Liver (tissue), 5 donors: ENCODE results near the gene PNMA6E. TPM values are rescaled to one million over a fixed set of nuclear protein-coding genes. Genes with fewer than 3 reads are reported as not detected.

Experiments used
- polyA plus RNA-seq, 2 donors: library from polyadenylated mRNA; stranded (reverse) in 1 of 2; unstranded in 1 of 2; fragments of 200-250 nt in 1 of 2; fragments of >200 nt in 1 of 2; fragmentation: Nextera tagmentation in 1 of 2; extraction: Ambion mirVana in 1 of 2; gene quantifications; one replicate each; pipeline versions ENCODE4 v1.2.1 to v1.2.3, GENCODE V29; 2013 to 2015
- small RNA-seq: library from RNA; depleted of rRNA; stranded (forward); fragments of <200 nt; gene quantifications from one replicate; pipeline ENCODE3, GENCODE V24; 2014
- total RNA-seq, 2 donors: library from RNA; depleted of rRNA; stranded (reverse); fragments of >200 nt; gene quantifications; one replicate each; pipeline ENCODE4 v1.2.3, GENCODE V29; 2014
- donor health status: healthy.
- donor health status: healthy.
- donor health status: healthy.

Gene PNMA6E
- total and polyA plus RNA-seq, 4 donors, result not detected

Small RNAs within 50 kb of the gene (small RNA-seq; reads per million reads assigned to genes)
- not detected for gene AC152007.1
- not detected for gene RN7SL667P

Other genes starting within 250 kb of the PNMA6E start
- not detected for gene MAGEA1, start 222.1 kb downstream of the PNMA6E start, total RNA-seq
- not detected for gene MAGEA1, start 222.1 kb downstream of the PNMA6E start, polyA plus RNA-seq
- not detected for gene PNMA6F, start 79.6 kb downstream of the PNMA6E start, total RNA-seq
- not detected for gene PNMA6F, start 79.6 kb downstream of the PNMA6E start, polyA plus RNA-seq
- 10 to 100 TPM in 1 of 2 donors, 1 to 10 TPM in 1; 9.9 to 13.9 TPM for gene ZNF275, start 67.2 kb downstream of the PNMA6E start, total RNA-seq
- gene ZNF275, start 67.2 kb downstream of the PNMA6E start, polyA plus RNA-seq, result 1 to 10 TPM; 6.2 to 7.3 TPM
- gene ZFP92, start 10.1 kb upstream of the PNMA6E start, total RNA-seq, result 1 to 10 TPM in 1 of 2 donors, under 1 TPM in 1; 0.56 to 1.3 TPM
- under 1 TPM; 0.24 to 0.31 TPM for gene ZFP92, start 10.1 kb upstream of the PNMA6E start, polyA plus RNA-seq
- 1 to 10 TPM; 1.2 to 1.3 TPM for gene TREX2, start 44.7 kb upstream of the PNMA6E start, total RNA-seq
- gene TREX2, start 44.7 kb upstream of the PNMA6E start, polyA plus RNA-seq, result under 1 TPM in 1 of 2 donors, not detected in 1; 0.13 TPM
- 1 to 10 TPM; 7.0 to 7.2 TPM for gene HAUS7, start 69.2 kb upstream of the PNMA6E start, total RNA-seq
- 1 to 10 TPM; 8.4 to 8.9 TPM for gene HAUS7, start 69.2 kb upstream of the PNMA6E start, polyA plus RNA-seq
- 10 to 100 TPM; 11.7 to 30.7 TPM for gene BGN, start 93.6 kb upstream of the PNMA6E start, total RNA-seq
- gene BGN, start 93.6 kb upstream of the PNMA6E start, polyA plus RNA-seq, result 100 to 1,000 TPM in 1 of 2 donors, 10 to 100 TPM in 1; 58.8 to 131 TPM
- not detected for gene ATP2B3, start 116.3 kb upstream of the PNMA6E start, total RNA-seq
- not detected for gene ATP2B3, start 116.3 kb upstream of the PNMA6E start, polyA plus RNA-seq
- 1 to 10 TPM; 8.9 to 9.7 TPM for gene CCNQ, start 197.8 kb upstream of the PNMA6E start, total RNA-seq
- 10 to 100 TPM in 1 of 2 donors, 1 to 10 TPM in 1; 9.9 to 14.7 TPM for gene CCNQ, start 197.8 kb upstream of the PNMA6E start, polyA plus RNA-seq
- 100 to 1,000 TPM in 1 of 2 donors, 1 to 10 TPM in 1; 1.9 to 164 TPM for gene DUSP9, start 245.9 kb upstream of the PNMA6E start, total RNA-seq
- gene DUSP9, start 245.9 kb upstream of the PNMA6E start, polyA plus RNA-seq, result under 1 TPM; 0.42 to 0.90 TPM